Measurements from ENCODE around the gene C2CD4A. TPM values are rescaled to one million over a fixed set of nuclear protein-coding genes. Genes with fewer than 3 reads are reported as not detected.

C2CD4A gene
- total RNA-seq, 1 experiment from 2014 or later: not detected

DNA sequence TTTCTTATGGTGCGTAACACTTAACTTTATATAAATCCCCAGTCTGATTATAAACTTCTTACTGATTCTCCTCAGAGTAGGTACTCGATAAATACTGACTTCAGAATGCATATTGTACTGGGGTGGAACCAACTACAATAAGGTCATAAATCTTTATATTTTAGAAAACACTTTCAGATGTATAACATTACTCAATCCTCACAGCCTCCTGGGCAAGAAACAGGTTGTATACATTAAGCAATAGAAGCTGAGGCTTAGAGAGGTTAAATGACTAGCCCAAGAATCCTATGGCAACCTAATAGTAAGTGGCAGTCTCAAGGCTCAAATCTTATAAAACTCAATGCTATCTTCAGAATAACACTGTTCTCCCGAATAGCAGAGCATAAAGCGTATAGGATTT is 15.6 kb upstream of the C2CD4A start:
- Histone ChIP-seq H2AFZ (ENCODE audit: low read depth, low read length, poor library complexity, severe bottlenecking) (no peak overlapping the region), H3K9me3 (ENCODE audit: control insufficient read depth in 1 of 2, insufficient read depth in 1 of 2, low read depth in 1 of 2, low read length in 2 of 2) (no peaks in the 10 kb centered on the region), H3K27ac (ENCODE audit: low read depth, low read length) (no peak overlapping the region), H3K27me3 (ENCODE audit: insufficient read depth, low read length) (no peaks in the 10 kb centered on the region), H3K4me1 (ENCODE audit: control insufficient read depth in 1 of 2, insufficient read depth in 2 of 2, low read length in 2 of 2) (peaks cover 0 to 4% of the 10 kb centered on the region in 2 experiments; a peak in 1 of 4 replicates), H3K36me3 (ENCODE audit: control insufficient read depth in 1 of 2, insufficient read depth in 2 of 2, low read length in 2 of 2) (no peaks in the 10 kb centered on the region), H4K20me1 (ENCODE audit: insufficient read depth) (no peaks in the 10 kb centered on the region), H3K4me3 (replicated peaks in 1 of 2; ENCODE audit: low read depth in 1 of 2, low read length in 2 of 2) (no peak overlapping the region), H3K9ac (ENCODE audit: low read length) (no peak overlapping the region), H3K79me2 (ENCODE audit: insufficient read depth, low read length) (peaks cover 18% of the 10 kb centered on the region), H3K9me2 (ENCODE audit: insufficient read depth) (no peaks in the 10 kb centered on the region), H3K4me2 (ENCODE audit: low read length) (no peak overlapping the region)
- TF ChIP-seq SRF (IDR thresholded peaks at IDR 0.05; ENCODE audit: low read depth) (no peak), ZFX (IDR thresholded peaks at IDR 0.05) (no peak), SP1 (IDR thresholded peaks at IDR 0.05; ENCODE audit: low read depth) (no peak), POLR2AphosphoS5 (IDR thresholded peaks at IDR 0.05; ENCODE audit: low read depth, low read length) (no peak), CBX3 (IDR thresholded peaks at IDR 0.05; ENCODE audit: low read depth) (no peak), CEBPB (IDR thresholded peaks at IDR 0.05; ENCODE audit: low read depth) (no peak), EGR1 (IDR thresholded peaks at IDR 0.05; ENCODE audit: low read depth) (no peak)
- BruUV-seq (replicated peaks): no TSS peak
- DNase-seq (ENCODE audit: low read depth, low spot score) (no peak), ATAC-seq (no peak)
- ChIA-PET POLR2A (no interaction called here), CTCF (interaction anchor here (1.9 kb wide), 1 partner anchor 9 kb away, joined by 5 read pairs; the partner anchor contains the start of gene VPS13C), RAD21 (ENCODE audit: low non-redundant PET in 1 of 2, low total read pairs in 2 of 2, uncharacterized antibody in 2 of 2, unreplicated experiment in 2 of 2) (no interaction called here)
- intact Hi-C loops (cut with micrococcal nuclease): no loop called here

DNA sequence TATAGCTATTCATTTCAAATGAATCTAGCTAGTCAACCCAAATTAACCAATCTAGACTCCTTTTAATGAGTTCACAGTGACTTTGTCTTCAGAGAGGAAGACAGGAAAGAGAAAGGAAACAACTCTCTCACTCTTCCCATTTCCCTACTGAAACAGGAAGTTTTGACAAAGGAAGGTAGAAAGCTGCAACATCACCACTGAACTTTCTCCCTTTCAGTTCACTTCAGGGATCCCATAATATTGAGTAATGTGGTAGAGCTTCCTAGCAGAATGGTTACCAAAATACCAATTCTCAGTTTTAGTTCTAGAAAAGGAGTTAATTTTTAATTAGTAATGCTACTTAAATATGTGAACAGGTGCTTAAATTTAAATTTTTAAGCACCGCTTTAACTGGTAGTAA is 14.1 kb upstream of the C2CD4A start:
- ATAC-seq: no peak
- Histone ChIP-seq H3K27ac (ENCODE audit: low read depth, low read length) (no peak overlapping the region), H3K36me3 (ENCODE audit: control insufficient read depth in 1 of 2, insufficient read depth in 2 of 2, low read length in 2 of 2) (no peaks in the 10 kb centered on the region), H3K79me2 (ENCODE audit: insufficient read depth, low read length) (peaks cover 18% of the 10 kb centered on the region), H3K27me3 (ENCODE audit: insufficient read depth, low read length) (no peaks in the 10 kb centered on the region), H3K4me2 (ENCODE audit: low read length) (no peak overlapping the region), H3K9me2 (ENCODE audit: insufficient read depth) (no peaks in the 10 kb centered on the region), H4K20me1 (ENCODE audit: insufficient read depth) (no peaks in the 10 kb centered on the region), H3K4me3 (replicated peaks in 1 of 2; ENCODE audit: low read depth in 1 of 2, low read length in 2 of 2) (no peak overlapping the region), H3K9me3 (ENCODE audit: control insufficient read depth in 1 of 2, insufficient read depth in 1 of 2, low read depth in 1 of 2, low read length in 2 of 2) (no peaks in the 10 kb centered on the region), H3K9ac (ENCODE audit: low read length) (no peak overlapping the region), H3K4me1 (ENCODE audit: control insufficient read depth in 1 of 2, insufficient read depth in 2 of 2, low read length in 2 of 2) (peaks cover 0 to 4% of the 10 kb centered on the region in 2 experiments; a peak in 1 of 4 replicates), H2AFZ (ENCODE audit: low read depth, low read length, poor library complexity, severe bottlenecking) (no peak overlapping the region)
- no TSS peak for BruUV-seq (replicated peaks)
- POLR2A ChIA-PET: no interaction called here
- no peak for DNase-seq (ENCODE audit: low read depth, low spot score)
- no peak for TF ChIP-seq CBX3 (IDR thresholded peaks at IDR 0.05; ENCODE audit: low read depth)
- no peak for TF ChIP-seq YY1 (IDR thresholded peaks at IDR 0.05; ENCODE audit: extremely low read depth, insufficient replicate concordance, low read depth, low read length)
- TF ChIP-seq TCF7L2 (IDR thresholded peaks at IDR 0.05; ENCODE audit: borderline replicate concordance, extremely low read depth, insufficient read depth, insufficient read length): no peak
- no peak for TF ChIP-seq POLR2A (IDR thresholded peaks at IDR 0.05; ENCODE audit: borderline replicate concordance, extremely low read depth, insufficient read depth, insufficient read length)
- TF ChIP-seq POLR2AphosphoS5 (IDR thresholded peaks at IDR 0.05; ENCODE audit: low read depth, low read length): no peak
- TF ChIP-seq, protein P1, sequence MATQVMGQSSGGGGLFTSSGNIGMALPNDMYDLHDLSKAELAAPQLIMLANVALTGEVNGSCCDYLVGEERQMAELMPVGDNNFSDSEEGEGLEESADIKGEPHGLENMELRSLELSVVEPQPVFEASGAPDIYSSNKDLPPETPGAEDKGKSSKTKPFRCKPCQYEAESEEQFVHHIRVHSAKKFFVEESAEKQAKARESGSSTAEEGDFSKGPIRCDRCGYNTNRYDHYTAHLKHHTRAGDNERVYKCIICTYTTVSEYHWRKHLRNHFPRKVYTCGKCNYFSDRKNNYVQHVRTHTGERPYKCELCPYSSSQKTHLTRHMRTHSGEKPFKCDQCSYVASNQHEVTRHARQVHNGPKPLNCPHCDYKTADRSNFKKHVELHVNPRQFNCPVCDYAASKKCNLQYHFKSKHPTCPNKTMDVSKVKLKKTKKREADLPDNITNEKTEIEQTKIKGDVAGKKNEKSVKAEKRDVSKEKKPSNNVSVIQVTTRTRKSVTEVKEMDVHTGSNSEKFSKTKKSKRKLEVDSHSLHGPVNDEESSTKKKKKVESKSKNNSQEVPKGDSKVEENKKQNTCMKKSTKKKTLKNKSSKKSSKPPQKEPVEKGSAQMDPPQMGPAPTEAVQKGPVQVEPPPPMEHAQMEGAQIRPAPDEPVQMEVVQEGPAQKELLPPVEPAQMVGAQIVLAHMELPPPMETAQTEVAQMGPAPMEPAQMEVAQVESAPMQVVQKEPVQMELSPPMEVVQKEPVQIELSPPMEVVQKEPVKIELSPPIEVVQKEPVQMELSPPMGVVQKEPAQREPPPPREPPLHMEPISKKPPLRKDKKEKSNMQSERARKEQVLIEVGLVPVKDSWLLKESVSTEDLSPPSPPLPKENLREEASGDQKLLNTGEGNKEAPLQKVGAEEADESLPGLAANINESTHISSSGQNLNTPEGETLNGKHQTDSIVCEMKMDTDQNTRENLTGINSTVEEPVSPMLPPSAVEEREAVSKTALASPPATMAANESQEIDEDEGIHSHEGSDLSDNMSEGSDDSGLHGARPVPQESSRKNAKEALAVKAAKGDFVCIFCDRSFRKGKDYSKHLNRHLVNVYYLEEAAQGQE (IDR thresholded peaks at IDR 0.05; ENCODE audit: low read depth): no peak
- no peak for TF ChIP-seq SP1 (IDR thresholded peaks at IDR 0.05; ENCODE audit: low read depth)
- no peak for TF ChIP-seq EZH2 (IDR thresholded peaks at IDR 0.05)
- intact Hi-C loops (cut with micrococcal nuclease): no loop called here
- RAD21 ChIA-PET (ENCODE audit: low non-redundant PET in 1 of 2, low total read pairs in 2 of 2, uncharacterized antibody in 2 of 2, unreplicated experiment in 2 of 2): no interaction called here
- CTCF ChIA-PET: no interaction called here
